ENCODE results near the gene ASPDH. TPM values are rescaled to one million over a fixed set of nuclear protein-coding genes. Genes with fewer than 3 reads are reported as not detected.

Gene ASPDH
- total RNA-seq = not detected in 2 replicates
- long read RNA-seq = 0 reads

GRCh38 chr19:50513746-50514345, at the start of gene ASPDH:
TSS of gene ASPDH (minus strand) at chr19:50513913. CDS start at chr19:50513823, 90 bp downstream.
- H3K4me3 Mint-ChIP-seq (ENCODE audit: low read depth) = peak within 1 kb of the TSS; percentile 38
- H3K27me3 Mint-ChIP-seq = no peaks in the 10 kb centered on the region
- DNase-seq (ENCODE audit: low spot score, unreplicated experiment) = no peak
- no peak for TF ChIP-seq CTCF (IDR thresholded peaks at IDR 0.05; ENCODE audit: unreplicated experiment)
- no peaks in the 10 kb centered on the region for H3K36me3 Mint-ChIP-seq (ENCODE audit: insufficient read depth)
- peak within 1 kb of the TSS; percentile 41 for H3K27ac Mint-ChIP-seq
- peaks cover 6% of the 10 kb centered on the region for H3K4me1 Mint-ChIP-seq (ENCODE audit: low read depth)
- H3K9me3 Mint-ChIP-seq (ENCODE audit: low read depth) = no peaks in the 10 kb centered on the region

- no peaks in the 10 kb centered on the region for H3K4me1 Mint-ChIP-seq (ENCODE audit: low read depth)
- no peaks in the 10 kb centered on the region for H3K36me3 Mint-ChIP-seq (ENCODE audit: insufficient read depth)
- no peaks in the 10 kb centered on the region for H3K9me3 Mint-ChIP-seq (ENCODE audit: low read depth)
- no peak overlapping the region for H3K4me3 Mint-ChIP-seq (ENCODE audit: low read depth)
- no peak for TF ChIP-seq CTCF (IDR thresholded peaks at IDR 0.05; ENCODE audit: unreplicated experiment)
- H3K27me3 Mint-ChIP-seq = peaks cover 61% of the 10 kb centered on the region
- no peak overlapping the region for H3K27ac Mint-ChIP-seq
- DNase-seq (ENCODE audit: low spot score, unreplicated experiment) = no peak
Observed at GRCh38 chr19:50562996-50563395, 49.3 kb upstream of the ASPDH start.

GRCh38 chr19:50562329-50562728, 48.6 kb upstream of the ASPDH start:
- Mint-ChIP-seq H3K9me3 (ENCODE audit: low read depth) (no peaks in the 10 kb centered on the region), H3K27ac (no peak overlapping the region), H3K4me3 (ENCODE audit: low read depth) (no peak overlapping the region), H3K36me3 (ENCODE audit: insufficient read depth) (no peaks in the 10 kb centered on the region), H3K27me3 (peaks cover 64% of the 10 kb centered on the region), H3K4me1 (ENCODE audit: low read depth) (no peaks in the 10 kb centered on the region)
- TF ChIP-seq CTCF (IDR thresholded peaks at IDR 0.05; ENCODE audit: unreplicated experiment) = no peak
- DNase-seq (ENCODE audit: low spot score, unreplicated experiment) = no peak

- Mint-ChIP-seq H3K27me3 (peaks cover 57% of the 10 kb centered on the region), H3K4me1 (ENCODE audit: low read depth) (peaks cover 6% of the 10 kb centered on the region), H3K4me3 (ENCODE audit: low read depth) (no peak overlapping the region), H3K36me3 (ENCODE audit: insufficient read depth) (no peaks in the 10 kb centered on the region), H3K27ac (peak overlapping the region; percentile 15), H3K9me3 (ENCODE audit: low read depth) (no peaks in the 10 kb centered on the region)
- no peak for TF ChIP-seq CTCF (IDR thresholded peaks at IDR 0.05; ENCODE audit: unreplicated experiment)
- DNase-seq (ENCODE audit: low spot score, unreplicated experiment) = no peak
Observed at GRCh38 chr19:50559636-50560035, 45.9 kb upstream of the ASPDH start.

GRCh38 chr19:50558449-50558848, 44.7 kb upstream of the ASPDH start:
- H3K27ac Mint-ChIP-seq = no peak overlapping the region

More at GRCh38 chr19:50558449-50558848, 44.7 kb upstream of the ASPDH start:
- DNase-seq (ENCODE audit: low spot score, unreplicated experiment) = no peak
- no peaks in the 10 kb centered on the region for H3K36me3 Mint-ChIP-seq (ENCODE audit: insufficient read depth)
- no peak for TF ChIP-seq CTCF (IDR thresholded peaks at IDR 0.05; ENCODE audit: unreplicated experiment)
- H3K4me3 Mint-ChIP-seq (ENCODE audit: low read depth) = no peak overlapping the region
- peaks cover 6% of the 10 kb centered on the region for H3K4me1 Mint-ChIP-seq (ENCODE audit: low read depth)
- peaks cover 55% of the 10 kb centered on the region for H3K27me3 Mint-ChIP-seq
- no peaks in the 10 kb centered on the region for H3K9me3 Mint-ChIP-seq (ENCODE audit: low read depth)

All from progenitor cell of endocrine pancreas (in vitro differentiated cells).